ENCODE results near the gene LRRC55. TPM values are rescaled to one million over a fixed set of nuclear protein-coding genes. Genes with fewer than 3 reads are reported as not detected.

Gene LRRC55
- total RNA-seq, 1 donor from 2014 or later = 25.7 TPM

DNA sequence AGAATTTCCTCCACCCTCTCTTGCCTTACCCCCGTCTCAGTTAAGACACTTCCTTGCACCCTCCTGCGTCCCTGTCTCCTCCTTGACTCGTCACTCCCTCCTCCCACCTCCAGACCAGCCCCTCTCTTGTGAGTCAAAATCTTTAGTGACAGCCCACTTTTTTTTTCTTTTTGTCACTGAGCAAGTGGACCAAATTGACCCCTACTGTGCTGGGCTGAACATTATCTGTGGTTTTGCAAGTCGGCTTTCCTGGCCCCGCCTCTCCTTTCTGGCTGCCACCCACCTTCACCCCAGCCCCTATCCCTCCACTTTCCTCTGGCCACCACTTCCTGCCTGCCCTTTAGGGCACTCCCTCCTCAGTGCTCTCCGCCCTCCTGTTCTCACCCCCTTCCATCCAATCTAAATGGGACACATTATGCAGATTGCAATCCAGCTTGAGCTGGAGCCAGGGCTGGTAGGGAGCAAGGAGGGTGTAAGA is 55.5 kb downstream of the LRRC55 start, which contains the start of gene APLNR:
Gene APLNR, minus strand, starts transcription at position 47 of the 478 bp plus-strand sequence. CDS start 246 bp downstream, outside the sequence.
- DNase-seq = no peak

DNA sequence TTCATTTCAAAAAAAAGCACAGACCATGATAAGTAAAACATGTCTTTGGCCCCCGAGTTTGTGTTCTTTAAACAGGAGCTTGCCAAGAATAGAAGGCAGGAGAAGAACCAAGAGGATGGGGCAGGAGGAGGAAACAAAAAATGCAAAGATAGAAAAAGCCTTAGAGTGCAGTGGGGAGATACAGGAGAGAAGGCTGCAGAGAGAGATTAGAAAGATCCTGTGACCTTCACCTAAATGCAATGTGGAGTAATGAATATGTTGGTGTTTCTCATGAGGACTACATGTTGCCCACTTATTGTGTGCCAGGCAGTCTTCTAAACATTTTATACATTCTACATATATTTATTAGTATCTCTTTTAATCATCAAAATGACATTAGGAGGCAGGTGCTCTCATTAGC is 57.6 kb downstream of the LRRC55 start:
- DNase-seq = no peak

DNA sequence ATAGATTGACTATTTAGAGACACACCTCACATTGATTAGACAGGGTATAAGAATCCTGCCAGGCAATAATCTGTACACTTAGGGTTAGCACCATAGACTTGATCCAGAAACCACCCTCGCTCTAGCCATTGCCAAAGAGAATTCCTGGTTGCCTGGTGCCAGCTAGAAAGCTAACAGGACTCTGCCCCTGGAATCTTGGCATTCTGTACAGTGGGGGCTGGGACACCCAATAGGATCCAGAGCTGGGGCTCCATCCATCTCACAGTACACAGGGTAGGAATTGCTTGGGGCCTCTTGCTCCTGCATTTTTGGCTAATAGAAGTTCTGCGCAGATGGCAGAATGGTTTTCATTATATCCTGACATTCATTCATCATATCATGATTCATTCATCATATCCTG is 58.3 kb downstream of the LRRC55 start:
- DNase-seq = no peak

DNA sequence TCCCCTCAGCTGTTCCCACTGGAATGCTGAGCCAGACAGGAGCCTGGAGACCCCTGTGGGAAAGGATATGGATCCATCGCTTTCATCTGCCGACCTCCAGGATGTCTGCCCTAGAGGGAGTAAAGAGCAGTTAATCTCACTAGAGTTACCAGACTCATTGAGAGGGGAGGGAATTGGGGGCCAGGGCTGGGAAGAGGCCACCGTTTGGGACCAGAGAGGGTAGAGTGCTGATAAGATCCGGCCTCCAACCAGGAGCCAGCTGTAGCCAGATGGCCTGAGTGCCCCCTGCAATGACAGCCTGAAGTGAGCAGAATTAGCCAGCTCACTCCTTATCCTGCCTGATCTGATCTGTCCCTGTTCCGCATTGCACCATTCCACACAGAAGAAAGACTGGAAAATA is 59.0 kb downstream of the LRRC55 start:
- DNase-seq = no peak

Other genes starting within 250 kb of the LRRC55 start
- gene OR5AK2, start 193.0 kb upstream of the LRRC55 start, total RNA-seq = not detected
- gene APLNR, start 55.3 kb downstream of the LRRC55 start, total RNA-seq = 5.8 TPM
- gene TNKS1BP1, start 143.0 kb downstream of the LRRC55 start, total RNA-seq = 19.3 TPM
- 49.8 TPM for gene SSRP1, start 153.9 kb downstream of the LRRC55 start, total RNA-seq
- gene P2RX3, start 156.4 kb downstream of the LRRC55 start, total RNA-seq = not detected
- 0.31 TPM for gene PRG3, start 199.2 kb downstream of the LRRC55 start, total RNA-seq
- gene PRG2, start 208.7 kb downstream of the LRRC55 start, total RNA-seq = not detected
- gene SLC43A3, start 245.2 kb downstream of the LRRC55 start, total RNA-seq = 8.7 TPM